PC-3 (cell line): Measurements from ENCODE around the gene ACER2. TPM values are rescaled to one million over a fixed set of nuclear protein-coding genes. Genes with fewer than 3 reads are reported as not detected.
A peak's percentile ranks its signal among the peaks of the same experiment; 100 is the strongest.

ENCODE experiments used
- ATAC-seq: fragments of 200-7000 bp; cut with Tn5 transposase; 2 replicates; pipeline ENCODE4 v1.9.1; 2020; ENCODE audit warnings: mild to moderate bottlenecking, moderate library complexity
- BruUV-seq: library from RNA; stranded (reverse); fragments of 400-500 nt; replicated peaks from 2 replicates; lab custom pipeline; 2021; lab: Mats Ljungman, UMichigan
- CTCF ChIA-PET: fragments of 300-600 bp; sonication (Branson Sonifier 250); formaldehyde crosslinking; loops from one replicate; lab custom pipeline; 2022; ENCODE audit warnings: antibody characterized with exemption; lab: Charles Lee
- POLR2A ChIA-PET: fragments of 300-600 bp; sonication (Branson Sonifier 250); formaldehyde crosslinking; loops from one replicate; lab custom pipeline; 2022; ENCODE audit warnings: antibody characterized with exemption; ENCODE audit not compliant: unreplicated experiment; lab: Charles Lee
- DNase-seq: peaks from one replicate; pipeline ENCODE4 v3.0.0-alpha.2; 2015
- H2AFZ ChIP-seq: fragments of 300-600 bp; sonication (generic); 2 replicates; pipeline ENCODE4 v1.6.0; 2016; ENCODE audit warnings: antibody characterized with exemption, low read length
- H3F3A ChIP-seq: fragments of 300-600 bp; sonication (generic); one replicate; pipeline ENCODE4 v1.6.0; 2017; ENCODE audit warnings: antibody characterized with exemption, low read length, control low read depth, mild to moderate bottlenecking; ENCODE audit not compliant: unreplicated experiment
- H3K27ac ChIP-seq: fragments of 300-600 bp; sonication (generic); 2 replicates; pipeline ENCODE4 v1.5.1; 2016; ENCODE audit warnings: mild to moderate bottlenecking, low read length
- H3K27me3 ChIP-seq: fragments of 300-600 bp; sonication (generic); 2 replicates; pipeline ENCODE4 v1.6.1; 2016; ENCODE audit warnings: low read length, mixed read lengths
- H3K36me3 ChIP-seq: fragments of 300-600 bp; sonication (generic); 2 replicates; pipeline ENCODE4 v1.6.1; 2016; ENCODE audit warnings: low read depth, mixed run types, low read length, mixed read lengths
- H3K4me1 ChIP-seq: fragments of 300-600 bp; sonication (generic); 2 replicates; pipeline ENCODE4 v1.5.1; 2016; ENCODE audit warnings: low read length; ENCODE audit not compliant: insufficient read depth
- H3K4me2 ChIP-seq: fragments of 300-600 bp; sonication (generic); 2 replicates; pipeline ENCODE4 v1.6.0; 2016; ENCODE audit warnings: low read length
- H3K4me3 ChIP-seq: fragments of 300-600 bp; sonication (generic); 2 replicates; pipeline ENCODE4 v1.5.1; 2016; ENCODE audit warnings: mild to moderate bottlenecking, low read length, mixed read lengths
- H3K79me2 ChIP-seq: fragments of 300-600 bp; sonication (generic); 2 replicates; pipeline ENCODE4 v1.6.1; 2017; ENCODE audit warnings: low read length, mixed read lengths
- H3K9ac ChIP-seq: fragments of 300-600 bp; sonication (generic); 2 replicates; pipeline ENCODE4 v1.6.0; 2016; ENCODE audit warnings: mild to moderate bottlenecking, low read length
- H3K9me2 ChIP-seq: fragments of 300-600 bp; sonication (generic); replicated peaks from 2 replicates; pipeline ENCODE4 v1.6.1; 2016; ENCODE audit warnings: mixed run types, low read length, mixed read lengths
- H3K9me3 ChIP-seq: fragments of 300-600 bp; sonication (generic); 2 replicates; pipeline ENCODE4 v1.6.1; 2016; ENCODE audit warnings: low read length, mixed read lengths
- H4K20me1 ChIP-seq: fragments of 300-600 bp; sonication (generic); 2 replicates; pipeline ENCODE4 v1.6.1; 2016; ENCODE audit warnings: low read length, mixed read lengths
- EZH2 ChIP-seq: fragments of 300-600 bp; sonication (generic); IDR thresholded peaks from one replicate; pipeline ENCODE4 v1.6.1; 2017; ENCODE audit warnings: antibody characterized with exemption, mild to moderate bottlenecking, low read length; ENCODE audit not compliant: unreplicated experiment
- EZH2phosphoT487 ChIP-seq: fragments of 300-600 bp; sonication (generic); IDR thresholded peaks from 2 replicates; pipeline ENCODE4 v1.6.1; 2018; ENCODE audit warnings: mild to moderate bottlenecking, antibody characterized with exemption, low read length, borderline replicate concordance
- intact Hi-C: fragments of 100-400 bp; cut with micrococcal nuclease; formaldehyde crosslinking; loops from 2 replicates; pipeline ENCODE4 v1.9.0; 2023
- total RNA-seq: library from RNA; depleted of rRNA; stranded (reverse); fragments of >200 nt; gene quantifications from 2 replicates; pipeline ENCODE4 v1.2.3, GENCODE V29; 2014
- TF ChIP-seq, protein P1 (sequence below): fragments of 300-600 bp; sonication (generic); conservative IDR thresholded peaks from 2 replicates; pipeline ENCODE4 v1.5.1; 2017; ENCODE audit warnings: antibody characterized with exemption, low read depth, mild to moderate bottlenecking, low read length

Gene ACER2
- total RNA-seq, 1 experiment from 2014 or later: 2.4 TPM

- ChIA-PET CTCF (no interaction called here), POLR2A (no interaction called here)
- Histone ChIP-seq H3K27ac (no peak overlapping the region), H3K4me2 (peak overlapping the region; percentile 87), H3K9ac (no peak overlapping the region), H3K36me3 (no peaks in the 10 kb centered on the region), H3F3A (no peaks in the 10 kb centered on the region), H3K4me3 (peak overlapping the region; percentile 61; the same call in 1 of the 2 replicates), H3K4me1 (0 out of 2 replicates have a peak, but pooled peaks cover 8% of the 10 kb centered on the region), H3K79me2 (no peaks in the 10 kb centered on the region), H3K27me3 (peaks cover 18% of the 10 kb centered on the region), H4K20me1 (no peaks in the 10 kb centered on the region), H3K9me3 (no peaks in the 10 kb centered on the region), H2AFZ (0 out of 2 replicates have a peak overlapping the region, but pooled peaks have one; percentile 40), H3K9me2 (no peaks in the 10 kb centered on the region)
- no TSS peak for BruUV-seq
- no peak for DNase-seq
- TF ChIP-seq EZH2phosphoT487 (no peak), EZH2 (no peak)
- TF ChIP-seq, protein P1, sequence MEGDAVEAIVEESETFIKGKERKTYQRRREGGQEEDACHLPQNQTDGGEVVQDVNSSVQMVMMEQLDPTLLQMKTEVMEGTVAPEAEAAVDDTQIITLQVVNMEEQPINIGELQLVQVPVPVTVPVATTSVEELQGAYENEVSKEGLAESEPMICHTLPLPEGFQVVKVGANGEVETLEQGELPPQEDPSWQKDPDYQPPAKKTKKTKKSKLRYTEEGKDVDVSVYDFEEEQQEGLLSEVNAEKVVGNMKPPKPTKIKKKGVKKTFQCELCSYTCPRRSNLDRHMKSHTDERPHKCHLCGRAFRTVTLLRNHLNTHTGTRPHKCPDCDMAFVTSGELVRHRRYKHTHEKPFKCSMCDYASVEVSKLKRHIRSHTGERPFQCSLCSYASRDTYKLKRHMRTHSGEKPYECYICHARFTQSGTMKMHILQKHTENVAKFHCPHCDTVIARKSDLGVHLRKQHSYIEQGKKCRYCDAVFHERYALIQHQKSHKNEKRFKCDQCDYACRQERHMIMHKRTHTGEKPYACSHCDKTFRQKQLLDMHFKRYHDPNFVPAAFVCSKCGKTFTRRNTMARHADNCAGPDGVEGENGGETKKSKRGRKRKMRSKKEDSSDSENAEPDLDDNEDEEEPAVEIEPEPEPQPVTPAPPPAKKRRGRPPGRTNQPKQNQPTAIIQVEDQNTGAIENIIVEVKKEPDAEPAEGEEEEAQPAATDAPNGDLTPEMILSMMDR: no peak
- intact Hi-C loops: loop anchor here (1.0 to 10.0 kb wide), 3 partner anchors 148 to 851 kb away; no protein-coding TSS in a partner anchor
- ATAC-seq: no peak
Measured at GRCh38 chr9:19493876-19494275, 85.1 kb downstream of the ACER2 start.

GRCh38 chr9:19495186-19496028 is 86.6 kb downstream of the ACER2 start:
- ChIA-PET POLR2A (no interaction called here), CTCF (no interaction called here)
- no peak overlapping the region for H3K9ac ChIP-seq

More at GRCh38 chr9:19495186-19496028, 86.6 kb downstream of the ACER2 start:
- H3K4me2 ChIP-seq: no peak overlapping the region
- H2AFZ ChIP-seq: no peak overlapping the region
- H3K36me3 ChIP-seq: no peaks in the 10 kb centered on the region
- no peak for ATAC-seq
- no peak for DNase-seq
- H3K9me2 ChIP-seq: no peaks in the 10 kb centered on the region
- no peaks in the 10 kb centered on the region for H4K20me1 ChIP-seq
- H3F3A ChIP-seq: no peaks in the 10 kb centered on the region
- peaks cover 13% of the 10 kb centered on the region for H3K27me3 ChIP-seq
- H3K9me3 ChIP-seq: no peaks in the 10 kb centered on the region
- TF ChIP-seq, protein P1: no peak
- no peak for TF ChIP-seq EZH2phosphoT487
- no peak for TF ChIP-seq EZH2
- H3K27ac ChIP-seq: no peak overlapping the region
- intact Hi-C loops: loop anchor here (10.0 kb wide), 1 partner anchor 849 kb away; no protein-coding TSS in a partner anchor
- H3K4me1 ChIP-seq: 0 out of 2 replicates have a peak, but pooled peaks cover 8% of the 10 kb centered on the region
- BruUV-seq: no TSS peak
- no peaks in the 10 kb centered on the region for H3K79me2 ChIP-seq
- H3K4me3 ChIP-seq: no peak overlapping the region
